OCI-LY7 (cell line): Measurements from ENCODE around the gene MED13.

Experiments
- CTCF ChIP-seq: fragments of 200-600 bp; sonication (generic); conservative IDR thresholded peaks from 2 replicates; pipeline ENCODE4 v1.5.1; 2014; ENCODE audit warnings: mild to moderate bottlenecking, antibody characterized with exemption, low read length, moderate library complexity, mixed read lengths
- EZH2phosphoT487 ChIP-seq: fragments of 200-600 bp; sonication (generic); IDR thresholded peaks from 2 replicates; pipeline ENCODE4 v1.6.1; 2018; ENCODE audit warnings: low read depth, borderline replicate concordance, mild to moderate bottlenecking, mixed run types, antibody characterized with exemption, low read length, moderate library complexity, mixed read lengths

- peak; percentile 96 for TF ChIP-seq CTCF
- no peak for TF ChIP-seq EZH2phosphoT487
These were observed 762 bp upstream of the MED13 start for GRCh38 chr17:62065611-62066468.
